ENCODE data around the gene ADRB1. TPM values are rescaled to one million over a fixed set of nuclear protein-coding genes. Genes with fewer than 3 reads are reported as not detected.

ADRB1 gene
- total and polyA plus RNA-seq, 2 donors (not counting 3 experiments of a cell fraction or from before 2014, with no cell fraction given): 0.23 to 0.97 TPM

- Histone ChIP-seq H3K36me3 (ENCODE audit: control insufficient read depth in 2 of 2, extremely low read depth in 1 of 2, insufficient read depth in 2 of 2, low read length in 2 of 2) (no peaks in the 10 kb centered on the region), H3K9me3 (replicated peaks; ENCODE audit: control insufficient read depth, insufficient read depth, low read length) (no peaks in the 10 kb centered on the region), H3K79me2 (ENCODE audit: control insufficient read depth, insufficient read depth, low read length) (no peaks in the 10 kb centered on the region), H3K9ac (replicated peaks; ENCODE audit: extremely low read depth, insufficient read depth, low read length) (no peak overlapping the region), H3K4me3 (replicated peaks in 1 of 3; ENCODE audit: insufficient read depth in 1 of 3, low read depth in 1 of 3, low read length in 3 of 3) (no peak overlapping the region), H3K9me1 (replicated peaks; ENCODE audit: control insufficient read depth, extremely low read depth, insufficient read depth, low read length) (no peaks in the 10 kb centered on the region), H4K20me1 (replicated peaks; ENCODE audit: control insufficient read depth, extremely low read depth, insufficient read depth, low read length) (no peaks in the 10 kb centered on the region), H3K4me1 (ENCODE audit: control insufficient read depth, extremely low read depth, insufficient read depth, low read length) (peaks cover 6% of the 10 kb centered on the region), H3K27ac (ENCODE audit: insufficient read depth, low read depth, low read length) (no peak overlapping the region), H3K4me2 (ENCODE audit: insufficient read depth, low read length) (no peak overlapping the region), H2AFZ (ENCODE audit: low read depth, low read length) (no peak overlapping the region), H3K27me3 (ENCODE audit: control insufficient read depth in 2 of 2, insufficient read depth in 2 of 2, low read length in 2 of 2) (peaks cover 0 to 4% of the 10 kb centered on the region in 2 experiments)
- POLR2A ChIA-PET: no interaction called here
- dilution Hi-C loops (cut with MboI; ENCODE audit: extremely low pct_ligation_motif_present, low sequenced_read_pairs) (no loop called here), intact Hi-C loops (cut with micrococcal nuclease) (no loop called here)
- CTCF ChIA-PET: no interaction called here
- FAIRE-seq (no peak), DNase-seq (ENCODE audit: low read depth, low spot score) (no peak)
- TF ChIP-seq MYC (IDR thresholded peaks at IDR 0.05; ENCODE audit: low read depth, low read length) (no peak), FOS (IDR thresholded peaks at IDR 0.05; ENCODE audit: borderline replicate concordance, insufficient read depth, low read length) (no peak), EZH2 (IDR thresholded peaks at IDR 0.05; ENCODE audit: borderline replicate concordance, low read depth, low read length, severe bottlenecking) (no peak), CTCF (IDR thresholded peaks at IDR 0.05; ENCODE audit: extremely low read depth in 1 of 2, insufficient read depth in 1 of 2, low read depth in 1 of 2, low read length in 2 of 2) (no peak), POLR2A (IDR thresholded peaks at IDR 0.05; ENCODE audit: low read depth, low read length) (no peak)
- TF ChIP-seq, protein P1, sequence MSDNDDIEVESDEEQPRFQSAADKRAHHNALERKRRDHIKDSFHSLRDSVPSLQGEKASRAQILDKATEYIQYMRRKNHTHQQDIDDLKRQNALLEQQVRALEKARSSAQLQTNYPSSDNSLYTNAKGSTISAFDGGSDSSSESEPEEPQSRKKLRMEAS (IDR thresholded peaks at IDR 0.05; ENCODE audit: insufficient read depth, insufficient read length): no peak
- no TSS peak for BruUV-seq (replicated peaks)
Observed at GRCh38 chr10:114095559-114096337, 52.1 kb downstream of the ADRB1 start.

Other genes with a start within 250 kb of the ADRB1 start
- gene DCLRE1A, start 189.8 kb upstream of the ADRB1 start, total RNA-seq: 5.4 and 6.7 TPM in 2 replicates
- 2.9 and 3.6 TPM in 2 replicates for gene DCLRE1A, start 189.8 kb upstream of the ADRB1 start, polyA plus RNA-seq
- 28.2 and 34.5 TPM in 2 replicates for gene NHLRC2, start 189.2 kb upstream of the ADRB1 start, total RNA-seq
- 4.3 and 5.2 TPM in 2 replicates for gene NHLRC2, start 189.2 kb upstream of the ADRB1 start, polyA plus RNA-seq
- 13.4 and 13.9 TPM in 2 replicates for gene CCDC186, start 130.3 kb downstream of the ADRB1 start, total RNA-seq
- 1.3 and 1.8 TPM in 2 replicates for gene CCDC186, start 130.3 kb downstream of the ADRB1 start, polyA plus RNA-seq
- gene TDRD1, start 135.5 kb downstream of the ADRB1 start, total RNA-seq: not detected in 2 replicates
- gene TDRD1, start 135.5 kb downstream of the ADRB1 start, polyA plus RNA-seq: not detected in 2 replicates
- gene VWA2, start 195.4 kb downstream of the ADRB1 start, total RNA-seq: not detected in 2 replicates
- gene VWA2, start 195.4 kb downstream of the ADRB1 start, polyA plus RNA-seq: not detected in 2 replicates

Measured in endothelial cell of umbilical vein (primary cell).